Measurements from ENCODE around the gene KIF18B.

The KIF18B gene

DNA sequence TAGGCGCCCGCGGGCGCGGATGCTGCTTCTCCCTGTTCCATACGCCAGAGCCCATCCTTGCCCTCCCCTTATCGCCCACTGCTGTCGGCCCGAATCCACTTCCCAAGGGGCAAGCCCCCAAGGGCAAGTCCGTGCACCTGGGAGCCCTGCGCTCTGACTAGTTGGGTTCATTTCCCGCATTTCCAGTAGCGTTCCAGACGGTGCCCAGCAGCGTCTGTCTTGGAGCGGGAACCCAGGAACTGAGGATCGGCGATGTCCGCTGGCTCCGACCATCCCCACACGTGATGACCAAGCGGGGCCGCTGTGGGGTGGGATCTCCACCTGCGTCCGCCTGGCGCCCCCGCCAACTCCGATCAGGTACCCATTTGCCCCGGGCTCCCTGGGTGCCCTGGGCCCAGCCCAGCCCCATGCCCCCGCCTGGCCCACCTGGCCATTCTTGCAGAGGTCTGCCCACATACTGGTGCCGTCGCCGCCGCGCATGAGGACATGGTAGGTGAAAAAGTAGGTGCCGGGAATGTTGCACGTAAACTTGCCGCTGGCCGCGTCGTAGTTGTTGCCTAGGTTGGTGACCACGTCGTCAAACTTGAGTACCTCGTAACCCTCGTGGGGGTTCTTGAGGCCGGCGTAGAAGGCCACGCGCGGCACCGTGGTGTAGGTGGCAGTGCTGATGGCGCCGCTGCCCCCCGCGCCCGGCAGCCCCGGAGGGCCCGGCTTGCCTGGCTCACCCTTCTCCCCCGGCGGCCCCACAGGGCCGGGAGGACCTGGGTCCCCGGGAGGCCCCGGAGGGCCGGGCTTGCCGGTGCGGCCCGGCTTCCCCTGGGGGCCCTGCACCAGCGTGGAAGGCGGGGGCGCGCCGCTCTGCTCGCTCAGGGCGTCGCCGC lies 19.7 kb upstream of the KIF18B start:
- Histone ChIP-seq H4K20me1 (ENCODE audit: insufficient read depth, low read length) (no peaks in the 10 kb centered on the region), H3K9ac (ENCODE audit: low read length) (no peak overlapping the region), H3K9me3 (ENCODE audit: low read length) (no peaks in the 10 kb centered on the region), H3F3A (ENCODE audit: insufficient read depth, low read length) (no peaks in the 10 kb centered on the region), H3K4me3 (ENCODE audit: low read depth, low read length, poor library complexity, severe bottlenecking) (no peak overlapping the region), H3K9me2 (ENCODE audit: low read depth, low read length) (no peaks in the 10 kb centered on the region), H2AFZ (ENCODE audit: low read length) (no peak overlapping the region), H3K4me2 (ENCODE audit: low read length) (no peak overlapping the region), H3K27ac (ENCODE audit: low read depth, low read length, poor library complexity, severe bottlenecking) (no peak overlapping the region), H3K79me2 (ENCODE audit: insufficient read depth, low read length) (no peaks in the 10 kb centered on the region), H3K4me1 (ENCODE audit: insufficient read depth, low read length, severe bottlenecking) (peaks cover 19% of the 10 kb centered on the region), H3K27me3 (ENCODE audit: insufficient read depth, low read length) (peaks cover 14% of the 10 kb centered on the region), H3K36me3 (ENCODE audit: insufficient read depth, low read length) (no peaks in the 10 kb centered on the region)
- TF ChIP-seq EZH2 (IDR thresholded peaks at IDR 0.05; ENCODE audit: borderline replicate concordance, low read length) (no peak), CTCF (IDR thresholded peaks at IDR 0.05; ENCODE audit: low read length) (no peak)

- TF ChIP-seq EZH2 (IDR thresholded peaks at IDR 0.05; ENCODE audit: borderline replicate concordance, low read length) (no peak), CTCF (IDR thresholded peaks at IDR 0.05; ENCODE audit: low read length) (no peak)
- Histone ChIP-seq H3K27me3 (ENCODE audit: insufficient read depth, low read length) (peaks cover 14% of the 10 kb centered on the region), H3F3A (ENCODE audit: insufficient read depth, low read length) (no peaks in the 10 kb centered on the region), H3K4me2 (ENCODE audit: low read length) (no peak overlapping the region), H3K36me3 (ENCODE audit: insufficient read depth, low read length) (no peaks in the 10 kb centered on the region), H3K27ac (ENCODE audit: low read depth, low read length, poor library complexity, severe bottlenecking) (no peak overlapping the region), H4K20me1 (ENCODE audit: insufficient read depth, low read length) (no peaks in the 10 kb centered on the region), H3K9ac (ENCODE audit: low read length) (no peak overlapping the region), H3K4me1 (ENCODE audit: insufficient read depth, low read length, severe bottlenecking) (peaks cover 19% of the 10 kb centered on the region), H2AFZ (ENCODE audit: low read length) (no peak overlapping the region), H3K79me2 (ENCODE audit: insufficient read depth, low read length) (no peaks in the 10 kb centered on the region), H3K9me3 (ENCODE audit: low read length) (no peaks in the 10 kb centered on the region), H3K9me2 (ENCODE audit: low read depth, low read length) (no peaks in the 10 kb centered on the region), H3K4me3 (ENCODE audit: low read depth, low read length, poor library complexity, severe bottlenecking) (no peak overlapping the region)
These were observed 18.9 kb upstream of the KIF18B start for GRCh38 chr17:44966348-44967025.

- no peak for TF ChIP-seq EZH2 (IDR thresholded peaks at IDR 0.05; ENCODE audit: borderline replicate concordance, low read length)
- Histone ChIP-seq H4K20me1 (ENCODE audit: insufficient read depth, low read length) (no peaks in the 10 kb centered on the region), H3K9me3 (ENCODE audit: low read length) (no peaks in the 10 kb centered on the region), H3K9me2 (ENCODE audit: low read depth, low read length) (no peaks in the 10 kb centered on the region), H3K27ac (ENCODE audit: low read depth, low read length, poor library complexity, severe bottlenecking) (no peak overlapping the region), H3K4me3 (ENCODE audit: low read depth, low read length, poor library complexity, severe bottlenecking) (no peak overlapping the region), H3K9ac (ENCODE audit: low read length) (no peak overlapping the region), H3K36me3 (ENCODE audit: insufficient read depth, low read length) (no peaks in the 10 kb centered on the region), H2AFZ (ENCODE audit: low read length) (no peak overlapping the region), H3K79me2 (ENCODE audit: insufficient read depth, low read length) (no peaks in the 10 kb centered on the region), H3K4me2 (ENCODE audit: low read length) (no peak overlapping the region), H3K4me1 (ENCODE audit: insufficient read depth, low read length, severe bottlenecking) (peaks cover 19% of the 10 kb centered on the region), H3F3A (ENCODE audit: insufficient read depth, low read length) (no peaks in the 10 kb centered on the region), H3K27me3 (ENCODE audit: insufficient read depth, low read length) (peaks cover 14% of the 10 kb centered on the region)
These were observed 18.1 kb upstream of the KIF18B start for GRCh38 chr17:44965481-44966234.
